ENCODE measurements around the gene FAM181B.

GRCh38 chr11:82775736-82776346 lies 42.2 kb upstream of the FAM181B start:
- no peak for TF ChIP-seq CTCF (IDR thresholded peaks at IDR 0.05)
- TF ChIP-seq POLR2A (IDR thresholded peaks at IDR 0.05): no peak

Measured in lower leg skin (tissue), 3 donors.